HCT116 (cell line): ENCODE data around the gene RPLP2. TPM values are rescaled to one million over a fixed set of nuclear protein-coding genes. Genes with fewer than 3 reads are reported as not detected.

Source experiments
- ATAC-seq: fragments of 200-7000 bp; cut with Tn5 transposase; 2 replicates; pipeline ENCODE4 v1.9.1; 2020; ENCODE audit warnings: mild to moderate bottlenecking, moderate library complexity
- BruUV-seq: library from RNA; stranded (reverse); fragments of 400-500 nt; replicated peaks from 2 replicates; lab custom pipeline; 2021; lab: Mats Ljungman, UMichigan
- CTCF ChIA-PET: fragments of 300-600 bp; sonication (Branson Sonifier 250); formaldehyde crosslinking; loops from one replicate; lab custom pipeline; 2021; ENCODE audit warnings: antibody characterized with exemption; lab: Charles Lee
- POLR2A ChIA-PET: fragments of 300-600, 350-600 bp; sonication (Branson Sonifier 250); formaldehyde crosslinking; loops from one replicate; lab custom pipeline; 2021; ENCODE audit warnings: antibody characterized with exemption; lab: Charles Lee
- RAD21 ChIA-PET, 2 experiments: fragments of 300-600 bp; sonication (Branson Sonifier 250); formaldehyde crosslinking; loops; one replicate each; lab custom pipeline; 2023; ENCODE audit warnings: low total read pairs in 2 of 2; ENCODE audit not compliant: uncharacterized antibody in 2 of 2, unreplicated experiment in 2 of 2, low non-redundant PET in 1 of 2; lab: Charles Lee
- DNase-seq: peaks from one replicate; pipeline ENCODE4 v3.0.0-alpha.2; 2010; ENCODE audit warnings: low read depth, low spot score
- H2AFZ ChIP-seq: fragments of 200-600 bp; shearing (Covaris generic), sonication (generic); 2 replicates; pipeline ENCODE4 v1.6.1; 2017; ENCODE audit warnings: low read depth, mixed run types, mixed read lengths, antibody characterized with exemption, low read length; ENCODE audit not compliant: poor library complexity, severe bottlenecking
- H3K27ac ChIP-seq: 2 replicates; pipeline ENCODE4 v1.5.1; 2012; ENCODE audit warnings: low read depth, low read length
- H3K27me3 ChIP-seq: fragments of 200-600 bp; sonication (generic); 2 replicates; pipeline ENCODE4 v1.6.1; 2016; ENCODE audit warnings: mixed run types, low read length, mixed read lengths; ENCODE audit not compliant: insufficient read depth
- H3K36me3 ChIP-seq, 2 experiments: fragments of 200-500 bp in 1 of 2; fragments of 200-600 bp in 1 of 2; sonication (Bioruptor generic) in 1 of 2; sonication (generic) in 1 of 2; 2 replicates each; pipeline versions ENCODE4 v1.5.1 to v1.6.1; 2014 to 2016; ENCODE audit warnings: low read length in 2 of 2, inconsistent platforms in 1 of 2, mixed read lengths in 1 of 2, mixed run types in 1 of 2; ENCODE audit not compliant: insufficient read depth in 2 of 2, control insufficient read depth in 1 of 2
- H3K4me1 ChIP-seq, 2 experiments: fragments of 200-600 bp in 1 of 2; sonication (generic) in 1 of 2; 2 replicates each; pipeline versions ENCODE4 v1.5.1 to v1.6.1; 2012 to 2017; ENCODE audit warnings: low read length in 2 of 2, inconsistent platforms in 1 of 2, mild to moderate bottlenecking in 1 of 2, mixed read lengths in 1 of 2, mixed run types in 1 of 2, moderate library complexity in 1 of 2; ENCODE audit not compliant: insufficient read depth in 2 of 2, control insufficient read depth in 1 of 2
- H3K4me2 ChIP-seq: fragments of 200-600 bp; sonication (generic); 2 replicates; pipeline ENCODE4 v1.6.1; 2017; ENCODE audit warnings: mixed run types, low read length, mixed read lengths
- H3K4me3 ChIP-seq, 2 experiments: fragments of 200-600 bp in 1 of 2; sonication (generic) in 1 of 2; replicated peaks in 1 of 2; 2 replicates each; pipeline ENCODE4 v1.5.1; 2011 to 2016; ENCODE audit warnings: low read length in 2 of 2, control low read depth in 1 of 2, low read depth in 1 of 2, mild to moderate bottlenecking in 1 of 2, mixed read lengths in 1 of 2, mixed run types in 1 of 2
- H3K79me2 ChIP-seq: fragments of 200-600 bp; sonication (generic); 2 replicates; pipeline ENCODE4 v1.6.1; 2017; ENCODE audit warnings: mild to moderate bottlenecking, mixed run types, low read length, moderate library complexity, mixed read lengths; ENCODE audit not compliant: insufficient read depth
- H3K9ac ChIP-seq: fragments of 200-600 bp; sonication (generic); 2 replicates; pipeline ENCODE4 v1.6.1; 2016; ENCODE audit warnings: low read length, mixed read lengths
- H3K9me2 ChIP-seq: fragments of 200-600 bp; sonication (generic), shearing (Covaris generic); 2 replicates; pipeline ENCODE4 v1.6.1; 2017; ENCODE audit warnings: mixed run types, mild to moderate bottlenecking, moderate library complexity; ENCODE audit not compliant: insufficient read depth
- H3K9me3 ChIP-seq, 2 experiments: fragments of 200-500 bp in 1 of 2; fragments of 200-600 bp in 1 of 2; sonication (Bioruptor generic) in 1 of 2; sonication (generic) in 1 of 2; 2 replicates each; pipeline ENCODE4 v1.6.1; 2014 to 2017; ENCODE audit warnings: low read length in 2 of 2, mixed read lengths in 2 of 2, inconsistent platforms in 1 of 2, low read depth in 1 of 2, mild to moderate bottlenecking in 1 of 2, mixed run types in 1 of 2, moderate library complexity in 1 of 2; ENCODE audit not compliant: control insufficient read depth in 1 of 2, insufficient read depth in 1 of 2
- H4K20me1 ChIP-seq: fragments of 200-600 bp; sonication (generic), shearing (Covaris generic); 2 replicates; pipeline ENCODE4 v1.6.1; 2017; ENCODE audit warnings: mixed run types, mild to moderate bottlenecking, moderate library complexity; ENCODE audit not compliant: insufficient read depth
- CBX3 ChIP-seq: IDR thresholded peaks from 2 replicates; pipeline ENCODE4 v1.6.1; 2012; ENCODE audit warnings: low read depth
- CEBPB ChIP-seq: IDR thresholded peaks from 2 replicates; pipeline ENCODE4 v1.6.1; 2012; ENCODE audit warnings: low read depth
- EGR1 ChIP-seq: IDR thresholded peaks from 2 replicates; pipeline ENCODE4 v1.6.1; 2012; ENCODE audit warnings: low read depth
- ELF1 ChIP-seq: IDR thresholded peaks from 2 replicates; pipeline ENCODE4 v1.6.1; 2012; ENCODE audit warnings: low read depth, borderline replicate concordance
- EZH2 ChIP-seq: fragments of 200-600 bp; sonication (generic); IDR thresholded peaks from 2 replicates; pipeline ENCODE4 v1.6.1; 2017; ENCODE audit warnings: antibody characterized with exemption, mixed run types
- JUND ChIP-seq: IDR thresholded peaks from 2 replicates; pipeline ENCODE4 v1.6.1; 2012
- POLR2A ChIP-seq: IDR thresholded peaks from 2 replicates; pipeline ENCODE4 v1.7.0; 2011; ENCODE audit warnings: borderline replicate concordance; ENCODE audit not compliant: insufficient read depth, insufficient read length; ENCODE audit errors: extremely low read depth
- POLR2AphosphoS5 ChIP-seq: IDR thresholded peaks from 2 replicates; pipeline ENCODE4 v1.6.1; 2011; ENCODE audit warnings: mild to moderate bottlenecking, low read depth, low read length, moderate library complexity
- SIN3A ChIP-seq: IDR thresholded peaks from 2 replicates; pipeline ENCODE4 v1.6.1; 2012; ENCODE audit warnings: low read depth
- SP1 ChIP-seq: IDR thresholded peaks from 2 replicates; pipeline ENCODE4 v1.6.1; 2012; ENCODE audit warnings: low read depth
- TCF7L2 ChIP-seq: IDR thresholded peaks from 2 replicates; pipeline ENCODE4 v1.7.0; 2011; ENCODE audit warnings: borderline replicate concordance, inconsistent platforms; ENCODE audit not compliant: insufficient read depth, insufficient read length; ENCODE audit errors: extremely low read depth
- YY1 ChIP-seq: IDR thresholded peaks from 2 replicates; pipeline ENCODE4 v1.6.1; 2011; ENCODE audit warnings: low read length, low read depth, moderate library complexity, mild to moderate bottlenecking; ENCODE audit not compliant: insufficient replicate concordance; ENCODE audit errors: extremely low read depth
- ZNF274 ChIP-seq: fragments of 200-500 bp; sonication (Bioruptor generic); IDR thresholded peaks from 2 replicates; pipeline ENCODE4 v1.6.1; 2014; ENCODE audit warnings: mild to moderate bottlenecking, low read depth, low read length, inconsistent platforms
- intact Hi-C: fragments of 100-400 bp; cut with micrococcal nuclease; formaldehyde crosslinking; loops from 2 replicates; pipeline ENCODE4 v1.10.0; 2022
- total RNA-seq: library from RNA; stranded (reverse); gene quantifications from one replicate; pipeline ENCODE4 v1.2.1, GENCODE V29; 2021; ENCODE audit not compliant: unreplicated experiment
- TF ChIP-seq, protein P1 (sequence below): IDR thresholded peaks from 2 replicates; pipeline ENCODE4 v1.6.1; 2012
- TF ChIP-seq, protein P2 (sequence below): IDR thresholded peaks from 2 replicates; pipeline ENCODE4 v1.6.1; 2011; ENCODE audit warnings: mild to moderate bottlenecking, low read length, moderate library complexity; ENCODE audit not compliant: insufficient replicate concordance; ENCODE audit errors: extremely low read depth
- TF ChIP-seq, protein P3 (sequence below): IDR thresholded peaks from 2 replicates; pipeline ENCODE4 v1.6.1; 2012

RPLP2 gene
- total RNA-seq, 1 experiment from 2014 or later: 3,615 TPM

DNA sequence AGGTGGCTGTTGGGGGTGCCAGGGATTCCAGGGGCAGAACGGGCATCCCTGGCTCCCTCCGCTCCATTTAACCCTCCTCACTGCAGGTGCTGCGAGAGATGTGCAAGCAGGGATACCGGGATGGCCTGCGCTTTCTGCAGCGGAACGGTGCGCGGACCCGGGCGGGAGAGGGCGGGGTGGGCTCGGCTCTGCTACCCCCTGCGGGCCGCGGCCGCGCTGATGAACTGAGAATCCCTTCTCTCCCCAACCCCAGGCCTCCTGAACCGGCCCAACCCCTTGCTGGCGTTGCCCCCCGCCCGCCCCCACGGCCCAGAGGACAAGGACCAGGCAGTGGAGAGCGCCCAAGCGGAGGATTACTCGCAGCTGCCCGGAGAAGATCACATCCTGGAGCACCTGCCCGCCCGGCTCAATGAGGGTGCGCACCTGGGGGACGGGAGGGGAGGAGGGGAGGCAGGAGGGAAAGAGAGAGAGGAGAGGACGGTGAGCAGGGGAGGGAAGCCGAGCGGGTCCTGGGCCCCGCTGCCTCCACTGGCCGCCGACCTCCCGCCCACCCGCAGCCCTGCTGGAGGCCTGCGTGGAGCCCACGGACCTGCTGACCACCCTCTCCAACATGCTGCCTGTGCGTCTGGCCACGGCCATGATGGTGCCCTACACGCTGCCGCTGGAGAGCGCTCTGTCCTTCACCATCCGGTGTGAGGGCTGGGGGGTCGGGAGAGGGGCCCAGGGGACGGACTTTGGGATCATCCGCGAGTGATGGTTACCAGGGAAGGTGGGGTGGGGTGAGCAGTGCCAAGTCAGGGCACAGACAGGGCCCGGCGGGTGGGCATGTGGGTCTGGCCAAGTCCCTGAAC is 13.9 kb downstream of the RPLP2 start:
- ATAC-seq (no peak), DNase-seq (no peak)
- ChIA-PET RAD21 (no interaction called here), POLR2A (interaction anchor here (1.6 kb wide), 1 partner anchor 11 kb away, joined by 9 read pairs; no protein-coding TSS in a partner anchor), CTCF (no interaction called here)
- H3K9ac ChIP-seq: no peak overlapping the region
- intact Hi-C loops: no loop called here
- H3K9me2 ChIP-seq: no peaks in the 10 kb centered on the region
- H3K4me3 ChIP-seq: no peak overlapping the region
- no peak overlapping the region for H3K4me2 ChIP-seq
- H3K9me3 ChIP-seq: no peaks in the 10 kb centered on the region
- peaks cover 22% of the 10 kb centered on the region for H3K79me2 ChIP-seq
- BruUV-seq: no TSS peak
- no peak overlapping the region for H2AFZ ChIP-seq
- H3K4me1 ChIP-seq: peaks cover 38 to 58% of the 10 kb centered on the region in 2 experiments
- H3K27ac ChIP-seq: no peak overlapping the region
- H4K20me1 ChIP-seq: no peaks in the 10 kb centered on the region
- TF ChIP-seq CBX3 (no peak), EGR1 (no peak), ZNF274 (no peak), SIN3A (no peak), EZH2 (no peak), JUND (no peak), YY1 (no peak), TCF7L2 (no peak), ELF1 (no peak), POLR2AphosphoS5 (no peak), CEBPB (no peak), SP1 (no peak), POLR2A (no peak)
- TF ChIP-seq, protein P1, sequence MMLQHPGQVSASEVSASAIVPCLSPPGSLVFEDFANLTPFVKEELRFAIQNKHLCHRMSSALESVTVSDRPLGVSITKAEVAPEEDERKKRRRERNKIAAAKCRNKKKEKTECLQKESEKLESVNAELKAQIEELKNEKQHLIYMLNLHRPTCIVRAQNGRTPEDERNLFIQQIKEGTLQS: no peak
- TF ChIP-seq, protein P2, sequence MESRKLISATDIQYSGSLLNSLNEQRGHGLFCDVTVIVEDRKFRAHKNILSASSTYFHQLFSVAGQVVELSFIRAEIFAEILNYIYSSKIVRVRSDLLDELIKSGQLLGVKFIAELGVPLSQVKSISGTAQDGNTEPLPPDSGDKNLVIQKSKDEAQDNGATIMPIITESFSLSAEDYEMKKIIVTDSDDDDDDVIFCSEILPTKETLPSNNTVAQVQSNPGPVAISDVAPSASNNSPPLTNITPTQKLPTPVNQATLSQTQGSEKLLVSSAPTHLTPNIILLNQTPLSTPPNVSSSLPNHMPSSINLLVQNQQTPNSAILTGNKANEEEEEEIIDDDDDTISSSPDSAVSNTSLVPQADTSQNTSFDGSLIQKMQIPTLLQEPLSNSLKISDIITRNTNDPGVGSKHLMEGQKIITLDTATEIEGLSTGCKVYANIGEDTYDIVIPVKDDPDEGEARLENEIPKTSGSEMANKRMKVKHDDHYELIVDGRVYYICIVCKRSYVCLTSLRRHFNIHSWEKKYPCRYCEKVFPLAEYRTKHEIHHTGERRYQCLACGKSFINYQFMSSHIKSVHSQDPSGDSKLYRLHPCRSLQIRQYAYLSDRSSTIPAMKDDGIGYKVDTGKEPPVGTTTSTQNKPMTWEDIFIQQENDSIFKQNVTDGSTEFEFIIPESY: no peak
- TF ChIP-seq, protein P3, sequence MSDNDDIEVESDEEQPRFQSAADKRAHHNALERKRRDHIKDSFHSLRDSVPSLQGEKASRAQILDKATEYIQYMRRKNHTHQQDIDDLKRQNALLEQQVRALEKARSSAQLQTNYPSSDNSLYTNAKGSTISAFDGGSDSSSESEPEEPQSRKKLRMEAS: no peak
- no peaks in the 10 kb centered on the region for H3K27me3 ChIP-seq
- no peaks in the 10 kb centered on the region for H3K36me3 ChIP-seq
